K562 (cell line): ENCODE measurements around the gene BAG1.

Experiments used
- CEBPB ChIP-seq: fragments of 450-650 bp; IDR thresholded peaks from 2 replicates; pipeline ENCODE4 v1.6.1; 2016; ENCODE audit warnings: missing genetic modification characterization, missing compliant biosample characterization
- ZC3H11A ChIP-seq: IDR thresholded peaks from 2 replicates; pipeline ENCODE4 v1.6.1; 2012; ENCODE audit warnings: low read depth, low read length, improper control_type of control experiment

DNA sequence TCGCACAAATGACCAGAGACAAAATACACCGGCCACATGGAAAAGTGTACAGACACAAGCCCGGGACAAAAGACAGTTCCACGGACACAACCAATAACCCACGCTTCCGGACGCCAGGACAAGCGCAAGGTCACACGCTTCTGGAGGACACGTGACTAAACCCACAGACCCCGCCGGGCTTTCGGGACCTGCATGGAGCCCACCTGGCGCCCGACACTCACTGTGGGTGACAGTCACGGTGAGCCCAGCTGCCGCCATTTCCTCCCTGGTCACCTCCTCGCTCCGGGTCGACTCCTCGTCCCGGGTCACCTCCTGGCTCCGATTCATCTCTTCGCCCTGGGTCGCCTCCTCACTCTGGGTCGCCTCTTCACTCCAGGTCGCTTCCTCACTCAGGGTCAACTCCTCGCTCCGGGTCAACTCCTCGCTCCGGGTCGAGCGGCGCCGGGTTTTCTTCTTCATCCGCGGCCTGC is 470 bp downstream of the BAG1 start:
- TF ChIP-seq ZC3H11A (no peak), CEBPB (tag) (no peak)
